HepG2 (cell line): ENCODE data around the gene GRK5. TPM values are rescaled to one million over a fixed set of nuclear protein-coding genes. Genes with fewer than 3 reads are reported as not detected.

ENCODE experiments used
- EP300 ChIP-seq, 3 experiments: sonication (generic) in 1 of 3; formaldehyde crosslinking in 1 of 3; IDR thresholded peaks; 2 replicates each; pipeline versions ENCODE4 v1.5.1 to v1.6.1; 2011 to 2020; ENCODE audit warnings: low read depth in 2 of 3, low read length in 2 of 3, borderline replicate concordance in 1 of 3, improper control_type of control experiment in 1 of 3, mild to moderate bottlenecking in 1 of 3, missing genetic modification reagents in 1 of 3, moderate library complexity in 1 of 3
- ETV5 ChIP-seq: IDR thresholded peaks from 2 replicates; pipeline ENCODE4 v1.6.1; 2018; ENCODE audit warnings: missing biosample characterization, missing genetic modification reagents, inconsistent platforms, borderline replicate concordance
- GZF1 ChIP-seq: sonication (generic); formaldehyde crosslinking; IDR thresholded peaks from 2 replicates; pipeline ENCODE4 v1.5.1; 2020; ENCODE audit warnings: mild to moderate bottlenecking, missing genetic modification reagents
- HNF4A ChIP-seq: sonication (generic); formaldehyde crosslinking; IDR thresholded peaks from 2 replicates; pipeline ENCODE4 v1.4.0; 2020; ENCODE audit warnings: missing genetic modification reagents
- MIXL1 ChIP-seq: IDR thresholded peaks from 2 replicates; pipeline ENCODE4 v1.6.1; 2016
- NR0B2 ChIP-seq: sonication (generic); formaldehyde crosslinking; IDR thresholded peaks from 2 replicates; pipeline ENCODE4 v1.4.0; 2020; ENCODE audit warnings: mild to moderate bottlenecking, missing genetic modification reagents
- NR2F6 ChIP-seq, 2 experiments: IDR thresholded peaks; 2 replicates each; pipeline ENCODE4 v1.6.1; 2016; ENCODE audit warnings: antibody characterized with exemption in 1 of 2, mild to moderate bottlenecking in 1 of 2
- PAXIP1 ChIP-seq: sonication (generic); formaldehyde crosslinking; conservative IDR thresholded peaks from 2 replicates; pipeline ENCODE4 v1.4.0; 2020; ENCODE audit warnings: mild to moderate bottlenecking, missing genetic modification reagents, moderate library complexity
- TBX3 ChIP-seq: fragments of 450-650 bp; IDR thresholded peaks from 2 replicates; pipeline ENCODE4 v1.6.1; 2017; ENCODE audit warnings: antibody characterized with exemption, mild to moderate bottlenecking, inconsistent platforms, borderline replicate concordance
- ZNF280B ChIP-seq: sonication (generic); formaldehyde crosslinking; IDR thresholded peaks from 2 replicates; pipeline ENCODE4 v1.5.0; 2020; ENCODE audit warnings: missing genetic modification reagents, mild to moderate bottlenecking, borderline replicate concordance
- ZNF281 ChIP-seq: sonication (generic); formaldehyde crosslinking; IDR thresholded peaks from 2 replicates; pipeline ENCODE4 v1.4.0; 2020; ENCODE audit warnings: missing genetic modification reagents, borderline replicate concordance
- ZXDC ChIP-seq: sonication (generic); formaldehyde crosslinking; IDR thresholded peaks from 2 replicates; pipeline ENCODE4 v1.5.0; 2020; ENCODE audit warnings: mild to moderate bottlenecking, missing genetic modification reagents
- polyA plus RNA-seq, 8 experiments: library from polyadenylated mRNA; depleted of rRNA in 3 of 8; stranded (reverse) in 7 of 8; unstranded in 1 of 8; fragments of >200 nt; fragmentation: Illumina TruSeq in 4 of 8; extraction: Trizol in 4 of 8; gene quantifications; 2 replicates each; pipeline versions ENCODE4 v1.2.1 to v1.2.3, GENCODE V29; 2011 to 2016; ENCODE audit warnings: low read depth in 4 of 8, missing spikeins in 1 of 8, mixed read lengths in 1 of 8; ENCODE audit not compliant: insufficient read depth in 1 of 8
- total RNA-seq, 5 experiments: library from RNA; depleted of rRNA; stranded (reverse); fragments of >200 nt; fragmentation: Illumina TruSeq; extraction: Trizol; gene quantifications; 2 replicates each; pipeline ENCODE4 v1.2.3, GENCODE V29; 2016; ENCODE audit warnings: low read depth in 1 of 5

GRK5 gene
- total and polyA plus RNA-seq, 2 of the 13 experiments (the other 11 are each of a cell fraction or from before 2014, with no cell fraction given), result 10.4 to 12.6 TPM

- TF ChIP-seq NR0B2, result no peak
- TF ChIP-seq MIXL1 (CRISPR knock-in tag), result peak; percentile 16; the same call in 1 of the 2 replicates
- TF ChIP-seq EP300 (IDR thresholded peaks at IDR 0.05; ENCODE audit: low read depth in 2 of 2, low read length in 2 of 2), result 0 out of 4 replicates have a peak, but pooled peaks of 1 of the 2 experiments have one; percentile 27
- no peak for TF ChIP-seq EP300 (CRISPR knock-in tag; IDR thresholded peaks at IDR 0.05; ENCODE audit: borderline replicate concordance)
- TF ChIP-seq ZXDC, result no peak
- TF ChIP-seq ETV5 (CRISPR knock-in tag), result peak; percentile 48; the same call in 1 of the 2 replicates
- TF ChIP-seq NR2F6 (IDR thresholded peaks at IDR 0.05), result peak; percentile 36; the same call in 1 of the 2 replicates
- TF ChIP-seq NR2F6 (CRISPR knock-in tag; IDR thresholded peaks at IDR 0.05), result no peak
- peak; percentile 50 for TF ChIP-seq HNF4A
- TF ChIP-seq GZF1 (CRISPR knock-in tag), result no peak
- peak; percentile 76 for TF ChIP-seq PAXIP1 (CRISPR knock-in tag)
- TF ChIP-seq ZNF281 (CRISPR knock-in tag), result no peak
- TF ChIP-seq TBX3, result no peak
- no peak for TF ChIP-seq ZNF280B (CRISPR knock-in tag)
Measured at GRCh38 chr10:119237722-119238436, 30.5 kb downstream of the GRK5 start (continued).
